Fibroblast of skin of left biceps (primary cell): ENCODE measurements around the gene HADHA.

ENCODE experiments used
- DNase-seq, 2 experiments: peaks; one replicate each; pipeline ENCODE4 v3.0.0-alpha.2; 2013; ENCODE audit warnings: low read depth in 2 of 2

The HADHA gene

DNA sequence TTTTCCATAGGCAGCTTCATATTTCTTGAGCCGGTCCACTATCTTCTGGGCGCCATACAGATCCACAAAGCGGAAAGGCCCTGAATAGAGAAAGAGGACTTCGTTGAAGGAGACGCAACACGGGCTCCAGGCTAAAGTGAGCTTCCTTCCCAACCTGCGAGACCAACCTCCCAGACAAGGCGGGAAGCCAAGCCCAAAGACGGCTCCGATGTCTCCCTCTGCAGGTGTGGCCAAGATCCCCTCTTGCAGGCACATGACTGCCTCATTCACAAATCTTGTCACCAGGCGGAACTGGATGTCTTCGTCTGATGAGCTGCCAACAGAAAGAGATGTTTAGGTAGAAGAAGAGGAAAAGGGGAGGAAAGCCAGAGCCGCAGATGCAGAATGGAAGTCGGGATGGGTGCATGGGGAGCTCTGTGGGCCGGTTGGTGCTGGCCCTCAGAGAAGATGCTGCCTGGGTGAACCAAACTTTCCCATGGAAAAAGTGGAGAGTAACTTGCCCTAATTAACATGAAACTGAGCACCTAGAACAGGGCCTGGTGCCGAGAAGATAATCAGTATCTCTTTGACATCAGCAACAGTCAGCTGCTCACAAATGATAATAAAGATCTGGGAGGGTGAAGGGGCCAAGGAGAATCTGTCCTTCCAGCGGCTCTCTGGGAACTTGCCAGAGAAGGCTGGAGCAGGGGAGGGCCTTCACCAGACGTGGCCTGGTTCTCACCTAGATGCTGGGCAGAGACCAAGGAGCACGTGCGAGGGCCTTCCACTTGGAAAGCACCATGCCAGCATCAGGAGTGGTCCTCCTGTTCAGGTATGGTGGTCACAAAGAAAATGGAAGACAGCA is 52.9 kb downstream of the HADHA start:
- no peak for DNase-seq

GRCh38 chr2:26190369-26190768 is 54.1 kb downstream of the HADHA start:
- no peak for DNase-seq

- no peak for DNase-seq
Measured at GRCh38 chr2:26189751-26190150, 54.7 kb downstream of the HADHA start.

GRCh38 chr2:26189123-26189522 is 55.3 kb downstream of the HADHA start:
- no peak for DNase-seq

- DNase-seq = no peak
Measured at GRCh38 chr2:26187537-26188104, 56.8 kb downstream of the HADHA start.

GRCh38 chr2:26187114-26187513 is 57.3 kb downstream of the HADHA start:
- no peak for DNase-seq

- no peak for DNase-seq
Measured at GRCh38 chr2:26185954-26186770, 58.3 kb downstream of the HADHA start.

DNA sequence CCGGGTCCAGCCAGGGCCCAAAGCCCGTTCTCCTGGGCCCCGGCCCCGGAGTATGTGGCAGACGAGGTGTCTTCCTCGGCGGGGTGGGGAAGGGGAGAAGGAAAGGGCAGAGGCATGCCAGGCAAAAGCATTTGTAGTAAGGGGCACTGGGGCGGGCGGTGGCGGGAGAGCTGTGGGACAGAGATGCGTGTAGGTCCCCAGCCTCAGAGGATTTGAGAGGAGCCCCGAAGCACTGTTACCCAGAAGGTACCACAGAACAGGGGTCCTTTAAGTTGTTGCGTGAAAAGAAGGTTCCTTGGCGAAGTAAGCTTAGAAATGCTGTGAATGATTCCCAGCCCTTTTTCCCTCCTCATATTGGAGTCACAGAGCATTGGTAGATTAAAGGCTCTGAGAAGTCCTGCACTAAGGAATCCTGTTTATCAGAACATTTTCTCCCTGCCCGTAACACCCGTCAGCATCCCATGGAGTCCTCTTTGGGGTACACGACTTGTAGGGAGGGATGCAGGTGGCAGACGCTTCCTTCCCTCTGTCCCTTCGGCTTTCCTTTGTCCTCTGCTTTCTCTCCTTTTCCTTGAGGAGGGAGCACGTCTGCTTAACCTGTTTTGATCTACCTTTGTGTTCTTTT is 59.0 kb downstream of the HADHA start:
- no peak for DNase-seq

DNA sequence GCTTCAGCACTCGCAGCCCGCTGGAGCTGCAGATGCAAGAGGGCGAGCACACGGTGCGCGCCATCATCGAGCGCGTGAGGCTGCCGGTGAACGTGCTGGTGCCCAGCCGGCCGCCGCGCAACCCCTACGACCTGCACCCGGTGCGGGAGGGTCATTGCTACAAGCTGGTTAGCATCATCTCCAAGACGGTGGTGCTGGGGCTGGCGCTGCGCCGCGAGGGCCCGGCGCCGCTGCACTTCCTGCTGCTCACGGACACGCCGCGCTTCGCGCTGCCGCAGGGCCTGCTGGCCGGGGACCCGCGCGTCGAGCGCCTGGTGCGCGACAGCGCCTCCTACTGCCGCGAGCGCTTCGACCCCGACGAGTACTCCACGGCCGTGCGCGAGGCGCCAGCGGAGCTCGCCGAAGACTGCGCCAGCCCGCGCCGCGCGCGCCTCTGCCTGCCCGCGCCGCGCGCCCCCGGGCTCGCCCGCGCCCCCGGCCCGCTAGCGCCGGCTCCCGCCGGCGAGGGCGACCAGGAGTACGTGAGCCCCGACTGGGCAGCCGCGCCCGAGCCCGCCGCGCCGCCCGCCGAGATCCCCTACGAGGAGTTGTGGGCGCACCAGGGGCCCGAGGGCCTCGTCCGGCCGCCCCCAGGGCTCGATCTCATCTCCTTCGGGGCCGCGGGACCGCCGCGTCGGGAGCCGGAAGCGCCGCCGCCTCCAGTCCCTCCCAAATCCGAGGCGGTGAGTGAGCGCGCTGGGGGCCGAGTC is 59.7 kb downstream of the HADHA start:
- peak; percentile 45 to 56 for DNase-seq

DNA sequence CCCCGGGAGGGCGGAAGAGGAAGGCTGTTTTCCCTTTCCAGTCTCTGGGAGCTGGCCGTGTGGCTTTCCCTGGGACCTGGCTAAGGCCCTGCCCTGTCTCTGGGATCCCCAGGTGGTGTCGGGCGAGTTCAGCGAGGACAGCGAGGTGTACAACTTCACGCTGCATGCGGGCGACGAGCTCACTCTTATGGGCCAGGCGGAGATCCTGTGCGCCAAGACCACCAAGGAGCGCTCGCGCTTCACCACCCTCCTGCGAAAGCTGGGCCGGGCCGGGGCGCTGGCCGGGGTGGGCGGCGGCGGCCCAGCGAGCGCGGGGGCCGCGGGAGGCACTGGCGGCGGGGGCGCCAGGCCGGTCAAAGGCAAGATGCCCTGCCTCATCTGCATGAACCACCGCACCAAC is 60.3 kb downstream of the HADHA start:
- DNase-seq = no peak

DNA sequence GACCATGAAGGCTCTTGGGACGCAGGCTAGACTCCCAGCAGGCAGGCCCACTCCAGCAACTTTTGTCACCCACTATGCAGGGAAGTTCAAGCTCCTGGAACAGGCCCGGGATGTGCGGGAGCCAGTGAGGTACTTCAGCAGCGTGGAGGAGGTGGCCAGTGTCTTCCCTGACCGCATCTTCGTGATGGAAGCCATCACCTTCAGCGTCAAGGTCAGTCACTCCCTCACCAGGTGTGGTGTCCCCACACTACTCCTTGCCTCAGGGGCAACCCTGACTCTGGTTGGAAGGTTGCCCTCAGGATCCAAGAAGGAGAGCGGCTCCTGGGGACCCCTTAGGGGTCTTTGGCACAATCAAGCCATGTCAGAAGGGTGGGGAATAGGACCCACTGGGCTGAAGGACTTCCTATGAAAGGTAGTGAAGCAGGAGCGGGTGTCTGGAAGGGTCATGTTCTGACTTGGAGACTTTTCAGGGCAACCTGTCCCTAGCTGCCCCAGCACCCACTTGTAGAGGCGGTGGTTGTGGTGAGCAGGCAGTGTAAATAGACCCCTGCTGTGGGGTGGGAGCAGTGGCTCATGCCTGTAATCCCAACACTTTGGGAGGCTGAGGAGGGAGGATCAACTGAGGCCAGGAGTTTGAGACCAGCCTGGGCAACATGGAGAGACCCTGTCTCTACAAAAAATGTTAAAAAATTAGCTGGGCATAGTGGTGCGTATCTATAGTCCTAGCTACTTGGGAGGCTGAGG is 61.4 kb downstream of the HADHA start:
- no peak for DNase-seq

- no peak for DNase-seq
Measured at GRCh38 chr2:26182441-26182840, 62.0 kb downstream of the HADHA start.

GRCh38 chr2:26179446-26179913 is 65.0 kb downstream of the HADHA start:
- no peak for DNase-seq

GRCh38 chr2:26178746-26179436 is 65.5 kb downstream of the HADHA start:
- no peak for DNase-seq

DNA sequence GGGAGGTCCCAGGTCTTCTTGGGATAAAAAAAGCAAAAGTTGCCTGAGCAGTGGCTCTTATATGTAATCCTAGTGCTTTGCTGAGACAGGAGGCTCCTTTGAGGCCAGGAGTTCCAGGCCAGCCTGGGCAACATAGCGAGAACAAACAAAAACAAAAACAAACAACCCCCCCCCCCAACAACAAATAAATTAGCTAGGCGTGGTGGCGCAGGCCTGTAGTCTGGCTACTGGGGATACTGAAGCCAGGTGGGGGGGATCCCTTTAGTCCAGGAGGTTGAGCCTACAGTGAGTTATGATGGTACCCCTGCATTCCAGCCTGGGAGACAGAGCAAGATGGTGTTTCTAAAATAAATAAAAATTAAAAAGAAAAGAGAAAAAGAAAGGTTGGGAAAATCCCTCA is 66.2 kb downstream of the HADHA start:
- no peak for DNase-seq

DNA sequence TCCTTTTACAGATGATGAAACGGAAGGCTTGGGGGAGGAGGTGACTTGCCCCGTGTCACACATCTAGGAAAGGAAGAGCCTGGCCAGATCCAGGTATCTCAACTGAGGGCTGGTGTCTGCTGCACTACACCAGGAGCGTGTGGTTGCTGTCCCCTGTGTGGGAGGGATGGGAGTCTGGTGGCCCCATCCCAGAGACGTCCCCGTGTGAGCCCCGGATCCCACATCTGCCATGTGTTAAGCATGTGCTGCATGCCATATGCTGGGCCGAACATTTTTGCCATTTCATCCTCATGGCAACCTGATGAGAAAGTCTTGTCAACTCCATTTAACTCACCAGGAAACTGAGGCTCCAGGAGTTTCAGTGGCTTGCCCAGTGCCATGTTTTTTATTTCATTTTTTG is 67.3 kb downstream of the HADHA start:
- no peak for DNase-seq

DNA sequence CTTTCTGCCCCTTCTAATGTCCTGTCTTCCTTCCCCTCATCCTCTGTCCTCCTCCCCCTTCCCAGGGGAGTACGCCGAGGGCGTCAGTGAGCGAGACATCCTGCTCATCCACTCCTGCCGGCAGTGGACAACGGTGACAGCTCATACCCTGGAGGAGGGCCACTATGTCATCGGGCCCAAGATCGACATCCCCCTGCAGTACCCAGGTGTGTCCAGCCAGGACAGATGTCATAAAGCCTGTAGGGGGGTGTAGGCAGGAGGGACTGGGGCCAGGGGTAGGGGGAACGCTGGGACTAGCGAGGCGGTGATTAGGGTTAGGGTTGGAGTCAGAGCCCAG is 68.2 kb downstream of the HADHA start:
- DNase-seq = no peak

DNA sequence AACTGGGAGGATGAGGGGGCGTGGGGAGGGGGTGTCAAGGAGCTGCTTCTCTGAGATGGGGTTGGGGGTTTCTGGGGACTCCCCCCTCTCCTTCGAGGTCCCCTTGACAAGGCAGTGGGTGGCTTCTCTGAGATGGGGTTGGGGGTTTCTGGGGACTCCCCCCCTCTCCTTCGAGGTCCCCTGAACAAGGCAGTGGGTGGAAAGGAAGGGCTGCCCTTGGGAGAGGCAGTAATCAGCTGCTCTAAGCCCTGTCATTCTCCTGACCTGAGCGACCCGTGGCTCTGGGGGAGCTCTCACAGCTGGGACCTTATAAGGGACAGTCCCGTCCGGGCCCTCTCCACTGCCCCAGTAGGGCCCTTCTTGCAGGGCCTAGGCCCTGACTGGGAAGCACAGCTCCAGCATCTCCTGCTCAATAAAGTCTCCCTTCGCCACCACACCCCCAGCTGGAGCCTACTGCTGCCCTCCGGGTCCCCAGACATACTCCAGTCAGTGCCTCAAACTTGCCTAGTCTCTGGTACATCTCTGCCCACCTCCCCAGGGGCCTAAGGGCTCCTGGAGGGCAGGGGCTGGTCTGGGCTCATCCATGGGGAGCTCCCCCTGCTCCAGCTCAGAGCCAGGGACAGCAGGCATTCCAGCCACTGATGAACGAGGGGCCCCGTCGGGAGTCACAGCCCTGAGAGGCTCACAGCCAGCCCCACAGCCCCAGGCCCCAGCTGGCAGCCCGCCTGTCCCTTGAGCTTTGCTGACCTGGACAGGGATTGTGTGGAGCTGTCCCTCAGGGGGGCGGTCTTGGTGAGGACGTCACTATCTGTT is 68.8 kb downstream of the HADHA start:
- DNase-seq = no peak
